ENCODE data around the gene FADS2.

DNA sequence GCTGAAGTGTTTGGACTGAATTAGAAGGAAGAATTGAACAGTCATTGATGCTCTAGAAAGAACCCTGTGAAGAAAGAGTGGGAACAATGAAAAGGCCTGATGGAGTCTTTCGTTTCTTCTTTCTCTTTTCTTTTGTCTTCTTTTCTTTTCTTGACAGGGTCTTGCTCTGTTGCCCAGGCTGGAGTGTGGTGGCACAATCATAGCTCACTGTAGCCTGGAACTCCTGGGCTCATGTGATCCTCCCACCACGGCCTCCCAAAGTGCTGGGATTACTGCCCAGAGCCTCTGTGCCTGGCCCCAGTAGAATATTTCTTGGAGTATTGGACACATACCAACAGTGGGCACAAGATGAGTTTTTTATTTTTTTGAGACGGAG, 34.3 kb upstream of the FADS2 start:
- no peak for TF ChIP-seq CTCF (IDR thresholded peaks at IDR 0.05; ENCODE audit: poor library complexity)
- TF ChIP-seq EZH2 (IDR thresholded peaks at IDR 0.05; ENCODE audit: borderline replicate concordance): no peak
